Measurements from ENCODE around the gene UXS1. TPM values are rescaled to one million over a fixed set of nuclear protein-coding genes. Genes with fewer than 3 reads are reported as not detected.
"Not testable (repeated sequence)": the region's sequence is repeated elsewhere in the genome, so short reads cannot be mapped to it uniquely, and the experiment has no call there.

UXS1 gene
- total RNA-seq, 2 donors from 2014 or later, result 31.0 to 34.4 TPM

GRCh38 chr2:106219813-106220212 lies 25.7 kb upstream of the UXS1 start:
- no peaks in the 10 kb centered on the region for H3K9me3 ChIP-seq
- H3K9ac ChIP-seq (ENCODE audit: low read depth in 2 of 2, low read length in 2 of 2), result no peak overlapping the region
- no peak overlapping the region for H3K27ac ChIP-seq
- intact Hi-C loops (cut with DNase I), result no loop called here
- H3K27me3 ChIP-seq, result no peaks in the 10 kb centered on the region
- H3K4me3 ChIP-seq, result no peak overlapping the region
- no peak for DNase-seq
- no peaks in the 10 kb centered on the region for H3K36me3 ChIP-seq
- H3K4me1 ChIP-seq, result no peaks in the 10 kb centered on the region
- no peak for TF ChIP-seq CTCF (IDR thresholded peaks at IDR 0.05)

- intact Hi-C loops (cut with DNase I); H3K4me1 ChIP-seq; DNase-seq; H3K27me3 ChIP-seq; H3K9me3 ChIP-seq; H3K4me3 ChIP-seq; H3K9ac ChIP-seq (ENCODE audit: low read depth in 2 of 2, low read length in 2 of 2); H3K36me3 ChIP-seq; H3K27ac ChIP-seq: not testable (repeated sequence)
These were observed 25.1 kb upstream of the UXS1 start for GRCh38 chr2:106219157-106219556.

- no peak for TF ChIP-seq CTCF (IDR thresholded peaks at IDR 0.05)
- H3K4me1 ChIP-seq, result no peaks in the 10 kb centered on the region
- DNase-seq, result no peak
- H3K27me3 ChIP-seq, result no peaks in the 10 kb centered on the region
- no peak overlapping the region for H3K4me3 ChIP-seq
- H3K36me3 ChIP-seq, result no peaks in the 10 kb centered on the region
- H3K27ac ChIP-seq, result no peak overlapping the region
- no peaks in the 10 kb centered on the region for H3K9me3 ChIP-seq
- no peak overlapping the region for H3K9ac ChIP-seq (ENCODE audit: low read depth in 2 of 2, low read length in 2 of 2)
- intact Hi-C loops (cut with DNase I), result no loop called here
These were observed 14.8 kb upstream of the UXS1 start for GRCh38 chr2:106208874-106209273.

- Histone ChIP-seq H3K9me3 (no peaks in the 10 kb centered on the region), H3K27me3 (no peaks in the 10 kb centered on the region), H3K4me3 (no peak overlapping the region), H3K27ac (no peak overlapping the region), H3K4me1 (no peaks in the 10 kb centered on the region), H3K9ac (ENCODE audit: low read depth in 2 of 2, low read length in 2 of 2) (no peak overlapping the region), H3K36me3 (no peaks in the 10 kb centered on the region)
- no peak for DNase-seq
- TF ChIP-seq CTCF (IDR thresholded peaks at IDR 0.05), result no peak
- intact Hi-C loops (cut with DNase I), result no loop called here
These were observed 14.3 kb upstream of the UXS1 start for GRCh38 chr2:106208399-106208798.

GRCh38 chr2:106207246-106207645 lies 13.1 kb upstream of the UXS1 start:
- no peak for TF ChIP-seq CTCF (IDR thresholded peaks at IDR 0.05)
- H3K36me3 ChIP-seq, result no peaks in the 10 kb centered on the region
- intact Hi-C loops (cut with DNase I), result no loop called here
- no peak overlapping the region for H3K27ac ChIP-seq
- no peaks in the 10 kb centered on the region for H3K27me3 ChIP-seq
- H3K9me3 ChIP-seq, result no peaks in the 10 kb centered on the region
- H3K4me3 ChIP-seq, result no peak overlapping the region
- DNase-seq, result no peak
- H3K4me1 ChIP-seq, result no peaks in the 10 kb centered on the region
- no peak overlapping the region for H3K9ac ChIP-seq (ENCODE audit: low read depth in 2 of 2, low read length in 2 of 2)

GRCh38 chr2:106205488-106205887 lies 11.4 kb upstream of the UXS1 start:
- Histone ChIP-seq H3K4me3 (no peak overlapping the region), H3K36me3 (no peaks in the 10 kb centered on the region), H3K27me3 (no peaks in the 10 kb centered on the region), H3K9ac (ENCODE audit: low read depth in 2 of 2, low read length in 2 of 2) (no peak overlapping the region), H3K27ac (no peak overlapping the region), H3K4me1 (no peaks in the 10 kb centered on the region), H3K9me3 (no peaks in the 10 kb centered on the region)
- no peak for DNase-seq
- no peak for TF ChIP-seq CTCF (IDR thresholded peaks at IDR 0.05)
- intact Hi-C loops (cut with DNase I), result no loop called here

GRCh38 chr2:106204551-106204950 lies 10.4 kb upstream of the UXS1 start:
- H3K4me1 ChIP-seq; H3K36me3 ChIP-seq; intact Hi-C loops (cut with DNase I); H3K4me3 ChIP-seq; H3K9ac ChIP-seq (ENCODE audit: low read depth in 2 of 2, low read length in 2 of 2); H3K27ac ChIP-seq; H3K27me3 ChIP-seq; DNase-seq; H3K9me3 ChIP-seq: not testable (repeated sequence)
